K562 (cell line): ENCODE results near the gene CFAP298. TPM values are rescaled to one million over a fixed set of nuclear protein-coding genes. Genes with fewer than 3 reads are reported as not detected.

Source experiments
- C11orf30 ChIP-seq: fragments of 450-650 bp; IDR thresholded peaks from 2 replicates; pipeline ENCODE4 v1.6.1; 2016; ENCODE audit warnings: low read depth, mild to moderate bottlenecking
- CBFA2T2 ChIP-seq: fragments of 450-650 bp; conservative IDR thresholded peaks from 2 replicates; pipeline ENCODE4 v1.6.1; 2017; ENCODE audit warnings: mild to moderate bottlenecking
- CBFA2T3 ChIP-seq: fragments of 450-650 bp; IDR thresholded peaks from 2 replicates; pipeline ENCODE4 v1.6.1; 2017
- CCNT2 ChIP-seq: IDR thresholded peaks from 2 replicates; pipeline ENCODE4 v1.6.1; 2011; ENCODE audit warnings: borderline replicate concordance, low read depth, mild to moderate bottlenecking, moderate library complexity, mixed read lengths, low read length; ENCODE audit not compliant: insufficient read length; ENCODE audit errors: extremely low read depth
- CHAMP1 ChIP-seq: fragments of 450-650 bp; IDR thresholded peaks from 2 replicates; pipeline ENCODE4 v1.6.1; 2016; ENCODE audit warnings: mild to moderate bottlenecking
- CHD4 ChIP-seq: fragments of 200-600 bp; sonication (generic); IDR thresholded peaks from 3 replicates; pipeline ENCODE4 v1.6.1; 2012; ENCODE audit warnings: low read depth, mild to moderate bottlenecking, mixed read lengths, low read length, inconsistent platforms; ENCODE audit not compliant: insufficient read depth, insufficient replicate concordance, poor library complexity, severe bottlenecking
- COPS2 ChIP-seq: fragments of 450-650 bp; conservative IDR thresholded peaks from 2 replicates; pipeline ENCODE4 v1.6.1; 2016; ENCODE audit warnings: mild to moderate bottlenecking, moderate library complexity
- E2F3 ChIP-seq: fragments of 250-450 bp; sonication (Bioruptor Pico); IDR thresholded peaks from 2 replicates; pipeline ENCODE4 v1.4.0; 2020; ENCODE audit warnings: mild to moderate bottlenecking
- HNRNPH1 ChIP-seq: fragments of 200-400 bp; formaldehyde crosslinking; optimal IDR thresholded peaks from 2 replicates; pipeline ENCODE3; 2017; ENCODE audit warnings: low read depth, mild to moderate bottlenecking, low read length, moderate library complexity
- HNRNPK ChIP-seq: fragments of 200-400 bp; formaldehyde crosslinking; IDR thresholded peaks from one replicate; pipeline ENCODE4 v1.6.1; 2018; ENCODE audit warnings: mild to moderate bottlenecking, low read depth, low read length; ENCODE audit not compliant: poor library complexity, severe bottlenecking
- LARP7 ChIP-seq: fragments of 450-650 bp; IDR thresholded peaks from 2 replicates; pipeline ENCODE4 v1.6.1; 2016
- MBD1 ChIP-seq: fragments of 250-450 bp; sonication (Bioruptor Pico); IDR thresholded peaks from 2 replicates; pipeline ENCODE4 v1.8.0; 2022; ENCODE audit warnings: inconsistent platforms
- NCOR1 ChIP-seq: fragments of 450-650 bp; IDR thresholded peaks from 2 replicates; pipeline ENCODE4 v1.6.1; 2016; ENCODE audit warnings: mild to moderate bottlenecking, moderate library complexity
- PCBP2 ChIP-seq: fragments of 200-400 bp; formaldehyde crosslinking; IDR thresholded peaks from 2 replicates; pipeline ENCODE4 v1.6.1; 2018; ENCODE audit warnings: low read length, low read depth, mild to moderate bottlenecking, moderate library complexity; ENCODE audit not compliant: poor library complexity, severe bottlenecking
- PTTG1 ChIP-seq: fragments of 450-650 bp; IDR thresholded peaks from 2 replicates; pipeline ENCODE4 v1.6.1; 2016; ENCODE audit warnings: low read depth, mild to moderate bottlenecking, missing genetic modification characterization, missing compliant biosample characterization
- RAD21 ChIP-seq, 2 experiments: fragments of 250-450 bp in 1 of 2; fragments of 450-650 bp in 1 of 2; sonication (Bioruptor Pico) in 1 of 2; formaldehyde crosslinking in 1 of 2; IDR thresholded peaks in 1 of 2; conservative IDR thresholded peaks in 1 of 2; 2 replicates each; pipeline versions ENCODE4 v1.4.0 to v1.8.0; 2020 to 2022; ENCODE audit warnings: mild to moderate bottlenecking in 2 of 2, moderate library complexity in 1 of 2
- RBFOX2 ChIP-seq: fragments of 200-400 bp; formaldehyde crosslinking; IDR thresholded peaks from 2 replicates; pipeline ENCODE4 v1.6.1; 2017; ENCODE audit warnings: low read depth, mild to moderate bottlenecking, low read length, moderate library complexity
- ZFPM2 ChIP-seq: fragments of 250-450 bp; sonication (Bioruptor Pico); IDR thresholded peaks from 2 replicates; pipeline ENCODE4 v1.5.1; 2022; ENCODE audit warnings: mild to moderate bottlenecking
- ZNF212 ChIP-seq: fragments of 450-650 bp; formaldehyde crosslinking; IDR thresholded peaks from 2 replicates; pipeline ENCODE4 v1.4.0; 2020; ENCODE audit warnings: mild to moderate bottlenecking
- ZNF639 ChIP-seq, 2 experiments: fragments of 200-800 bp in 1 of 2; sonication (Bioruptor generic) in 1 of 2; sonication (generic) in 1 of 2; formaldehyde crosslinking in 1 of 2; IDR thresholded peaks in 1 of 2; conservative IDR thresholded peaks in 1 of 2; 2 replicates each; pipeline versions ENCODE4 v1.5.0 to v1.6.1; 2016 to 2020; ENCODE audit warnings: missing compliant biosample characterization in 1 of 2, missing genetic modification characterization in 1 of 2, missing genetic modification reagents in 1 of 2
- ZSCAN32 ChIP-seq: fragments of 450-650 bp; formaldehyde crosslinking; IDR thresholded peaks from 2 replicates; pipeline ENCODE4 v1.4.0; 2020; ENCODE audit warnings: mild to moderate bottlenecking, moderate library complexity
- polyA plus RNA-seq, 8 experiments: library from polyadenylated mRNA; depleted of rRNA in 4 of 8; stranded (reverse) in 5 of 8; unstranded in 3 of 8; fragments of >200 nt; fragmentation: Nextera tagmentation in 2 of 8; fragmentation: Illumina TruSeq in 1 of 8; extraction: Ambion mirVana in 2 of 8; extraction: Trizol in 1 of 8; gene quantifications; 2 replicates each; pipeline versions ENCODE4 v1.2.1 to v1.2.3, GENCODE V29; 2011 to 2014; ENCODE audit warnings: inconsistent platforms in 1 of 8, missing spikeins in 1 of 8
- total RNA-seq, 7 experiments: library from RNA; depleted of rRNA in 6 of 7; stranded (reverse); fragments of >200 nt in 6 of 7; fragmentation: Illumina TruSeq in 2 of 7; extraction: Trizol in 2 of 7; gene quantifications; 2 replicates each; pipeline versions ENCODE4 v1.2.1 to v1.2.3, GENCODE V29; 2011 to 2021; ENCODE audit warnings: low replicate concordance in 1 of 7

The CFAP298 gene
- total and polyA plus RNA-seq, 9 of the 15 experiments (the other 6 are each of a cell fraction or from before 2014, with no cell fraction given): 31.4 to 178 (median 89.7) TPM

- no peak for TF ChIP-seq HNRNPH1
- TF ChIP-seq CCNT2: peak; percentile 45
- TF ChIP-seq NCOR1: peak; percentile 22; the same call in 1 of the 2 replicates
- no peak for TF ChIP-seq PTTG1 (tag)
- no peak for TF ChIP-seq CHD4
- TF ChIP-seq HNRNPK: no peak
- peak; percentile 17; the same call in 1 of the 2 replicates for TF ChIP-seq CBFA2T3
- TF ChIP-seq RBFOX2: peak; percentile 85
- TF ChIP-seq E2F3 (CRISPR knock-in tag): no peak; the same call in none of the 2 replicates
- TF ChIP-seq ZSCAN32 (CRISPR knock-in tag): no peak
- TF ChIP-seq MBD1 (CRISPR knock-in tag): no peak
- peak; percentile 75 to 81; a peak in 3 of 4 replicates for TF ChIP-seq ZNF639 (CRISPR knock-in tag; conservative IDR thresholded peaks at IDR 0.05 in 1 of 2, IDR thresholded peaks at IDR 0.05 in 1 of 2)
- no peak for TF ChIP-seq PCBP2
- peak; percentile 96 for TF ChIP-seq C11orf30
- TF ChIP-seq COPS2: no peak
- no peak for TF ChIP-seq ZNF212 (CRISPR knock-in tag)
- peak; percentile 35; the same call in 1 of the 2 replicates for TF ChIP-seq CHAMP1
- no peak for TF ChIP-seq RAD21 (CRISPR knock-in tag; conservative IDR thresholded peaks at IDR 0.05 in 1 of 2, IDR thresholded peaks at IDR 0.05 in 1 of 2)
- TF ChIP-seq LARP7: 0 out of 2 replicates have a peak, but pooled peaks have one; percentile 11
- TF ChIP-seq ZFPM2 (CRISPR knock-in tag): no peak
- 0 out of 2 replicates have a peak, but pooled peaks have one; percentile 11 for TF ChIP-seq CBFA2T2
Measured at GRCh38 chr21:32612075-32612998, at the start of gene CFAP298 (continued).
